ENCODE measurements around the gene XDH. TPM values are rescaled to one million over a fixed set of nuclear protein-coding genes. Genes with fewer than 3 reads are reported as not detected.
A peak's percentile ranks its signal among the peaks of the same experiment; 100 is the strongest.

Gene XDH
- 0.59 and 1.3 TPM in 2 replicates for total RNA-seq (2014; rRNA removed; shearing (Covaris generic))

DNA sequence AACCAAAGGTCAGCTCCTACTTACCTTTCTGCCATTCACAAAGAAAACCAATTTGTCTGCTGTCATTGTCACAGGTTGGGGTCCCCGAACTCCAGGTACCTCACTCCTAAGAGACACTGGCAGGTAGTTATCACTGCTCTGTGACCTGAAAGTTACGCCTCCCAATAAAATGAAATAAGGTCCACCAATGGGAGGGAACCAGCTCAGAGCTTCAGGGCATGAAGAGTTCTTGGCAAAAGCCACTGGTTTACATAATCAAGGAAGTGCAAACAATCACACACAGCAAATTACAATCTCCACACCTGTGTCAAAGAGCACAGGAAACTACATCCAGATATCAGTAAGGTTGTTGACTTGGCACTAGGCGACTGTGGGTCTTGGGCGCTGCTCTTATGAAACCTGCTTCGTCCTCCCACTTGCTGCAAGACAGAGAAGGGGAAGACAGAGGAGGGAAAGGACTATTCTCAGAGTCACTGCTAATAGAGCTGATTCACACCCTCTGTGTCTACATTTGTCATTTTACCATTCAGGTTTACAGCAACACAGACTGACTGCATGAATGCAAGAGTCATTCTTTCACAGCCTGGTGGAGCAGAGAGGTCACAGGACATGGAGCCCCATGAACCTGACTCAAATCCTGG is at the start of gene XDH:
XDH (minus strand) TSS at position 142 of the 641 bp plus-strand sequence; CDS start at position 66, 76 bp downstream.
- H3K27me3 ChIP-seq (ENCODE audit: control insufficient read depth, insufficient read depth, low read length), result no peaks in the 10 kb centered on the region
- no peak for DNase-seq
- H3K4me3 ChIP-seq (ENCODE audit: insufficient read depth, low read depth, low read length), result no peak within 1 kb of the TSS
- no peaks in the 10 kb centered on the region for H3K36me3 ChIP-seq (replicated peaks; ENCODE audit: control insufficient read depth, insufficient read depth, low read length)

DNA sequence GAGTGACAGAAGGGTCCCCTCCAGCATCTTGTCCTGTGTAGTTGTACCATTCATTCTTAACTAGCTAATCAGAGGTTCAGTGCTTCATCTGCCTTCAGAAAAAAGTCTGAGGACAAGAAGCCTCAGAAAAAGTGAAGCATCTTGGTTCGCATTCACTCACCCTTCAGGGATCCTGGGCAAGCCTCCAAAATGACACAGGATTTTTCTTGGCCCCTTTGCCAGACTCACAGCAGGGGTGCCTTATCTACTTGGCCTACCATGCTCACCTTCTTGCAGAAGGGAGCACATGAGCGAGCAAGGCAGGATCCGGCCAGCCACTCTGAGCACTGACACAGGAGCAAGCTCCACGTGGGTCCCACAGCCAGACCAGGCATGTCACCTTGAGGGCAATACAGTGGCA is 43.1 kb upstream of the XDH start:
- no peaks in the 10 kb centered on the region for H3K27me3 ChIP-seq (ENCODE audit: control insufficient read depth, insufficient read depth, low read length)
- DNase-seq, result no peak
- no peak overlapping the region for H3K4me3 ChIP-seq (ENCODE audit: insufficient read depth, low read depth, low read length)
- no peaks in the 10 kb centered on the region for H3K36me3 ChIP-seq (replicated peaks; ENCODE audit: control insufficient read depth, insufficient read depth, low read length)

DNA sequence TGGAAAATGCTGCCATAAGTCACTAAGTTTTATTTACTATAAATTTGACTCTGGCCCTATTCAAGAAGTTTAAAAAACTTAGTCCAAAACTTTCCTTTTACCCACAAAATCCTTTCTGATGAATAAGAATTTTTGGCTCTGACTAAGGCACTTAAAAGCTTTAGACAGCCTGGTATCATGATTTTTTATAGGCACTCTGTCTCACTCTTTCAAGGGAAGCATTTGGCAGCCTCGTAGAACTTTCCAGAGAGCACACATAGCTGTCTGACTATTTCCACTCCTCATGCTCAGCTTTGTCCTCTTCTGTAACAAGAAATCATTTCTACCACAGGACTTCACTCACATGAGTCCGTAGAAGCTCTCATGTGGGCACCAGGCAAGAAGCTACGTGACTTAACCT is 32.3 kb upstream of the XDH start:
- no peaks in the 10 kb centered on the region for H3K27me3 ChIP-seq (ENCODE audit: control insufficient read depth, insufficient read depth, low read length)
- no peaks in the 10 kb centered on the region for H3K36me3 ChIP-seq (replicated peaks; ENCODE audit: control insufficient read depth, insufficient read depth, low read length)
- DNase-seq, result no peak
- H3K4me3 ChIP-seq (ENCODE audit: insufficient read depth, low read depth, low read length), result no peak overlapping the region

DNA sequence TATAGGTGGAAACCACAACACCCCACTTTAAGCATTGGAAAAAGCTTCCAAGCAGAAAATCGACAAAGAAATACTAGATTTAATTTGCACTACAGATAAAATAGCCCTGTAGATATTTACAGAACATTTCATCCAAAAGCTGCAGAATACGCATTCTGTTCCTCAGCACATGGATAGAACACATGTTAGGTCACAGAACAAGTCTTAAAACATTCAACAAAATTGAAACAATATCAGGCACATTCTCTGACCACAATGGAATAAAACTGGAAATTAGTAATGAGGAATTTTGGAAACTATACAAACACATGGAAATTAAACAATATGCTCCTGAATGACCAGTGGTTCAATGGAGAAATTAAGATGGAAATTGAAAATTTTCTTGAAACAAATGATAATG is 27.8 kb upstream of the XDH start:
- DNase-seq, result no peak
- Histone ChIP-seq H3K27me3 (ENCODE audit: control insufficient read depth, insufficient read depth, low read length) (no peaks in the 10 kb centered on the region), H3K4me3 (ENCODE audit: insufficient read depth, low read depth, low read length) (no peak overlapping the region), H3K36me3 (replicated peaks; ENCODE audit: control insufficient read depth, insufficient read depth, low read length) (no peaks in the 10 kb centered on the region)

DNA sequence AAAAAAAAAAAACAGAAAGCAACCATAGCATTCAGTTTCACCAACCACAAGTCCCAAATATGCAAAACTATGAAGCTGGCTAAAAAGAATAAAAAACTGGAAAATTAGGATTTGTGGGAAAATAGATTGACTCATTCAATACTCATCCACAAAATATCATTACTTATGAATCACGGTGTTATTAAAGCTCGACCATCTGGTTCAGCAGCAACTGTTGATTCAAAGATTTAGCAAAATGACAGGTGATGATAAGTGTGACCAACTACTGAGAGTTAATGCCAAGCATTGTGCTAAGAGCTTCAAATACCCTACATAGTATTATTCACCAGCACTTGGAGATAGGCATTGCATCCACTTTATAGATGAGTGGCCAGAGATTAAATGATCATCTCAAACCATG is 26.2 kb upstream of the XDH start:
- Histone ChIP-seq H3K4me3 (ENCODE audit: insufficient read depth, low read depth, low read length) (no peak overlapping the region), H3K27me3 (ENCODE audit: control insufficient read depth, insufficient read depth, low read length) (no peaks in the 10 kb centered on the region), H3K36me3 (replicated peaks; ENCODE audit: control insufficient read depth, insufficient read depth, low read length) (no peaks in the 10 kb centered on the region)
- no peak for DNase-seq

DNA sequence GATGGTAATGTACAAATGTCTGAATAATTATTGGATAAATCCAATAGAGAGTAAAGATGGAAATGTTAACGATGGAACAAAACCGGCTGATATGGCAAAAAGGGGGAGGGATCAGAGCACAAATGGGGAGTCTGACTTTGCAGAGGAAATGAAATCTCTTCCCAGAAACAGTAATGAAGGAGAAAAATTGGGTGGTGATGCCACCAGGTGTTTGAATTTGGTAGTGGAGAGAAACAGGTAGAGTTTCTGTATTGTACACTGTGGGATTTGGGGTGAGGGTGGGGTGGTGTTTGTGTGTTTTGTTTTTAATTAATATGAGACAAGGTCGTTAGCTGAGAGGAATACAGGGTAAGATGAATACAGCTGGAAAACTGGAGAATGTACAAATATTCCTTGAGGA is 20.4 kb upstream of the XDH start:
- H3K27me3 ChIP-seq (ENCODE audit: control insufficient read depth, insufficient read depth, low read length), result no peaks in the 10 kb centered on the region
- peak; percentile 48 for DNase-seq
- H3K36me3 ChIP-seq (replicated peaks; ENCODE audit: control insufficient read depth, insufficient read depth, low read length), result no peaks in the 10 kb centered on the region
- no peak overlapping the region for H3K4me3 ChIP-seq (ENCODE audit: insufficient read depth, low read depth, low read length)

DNA sequence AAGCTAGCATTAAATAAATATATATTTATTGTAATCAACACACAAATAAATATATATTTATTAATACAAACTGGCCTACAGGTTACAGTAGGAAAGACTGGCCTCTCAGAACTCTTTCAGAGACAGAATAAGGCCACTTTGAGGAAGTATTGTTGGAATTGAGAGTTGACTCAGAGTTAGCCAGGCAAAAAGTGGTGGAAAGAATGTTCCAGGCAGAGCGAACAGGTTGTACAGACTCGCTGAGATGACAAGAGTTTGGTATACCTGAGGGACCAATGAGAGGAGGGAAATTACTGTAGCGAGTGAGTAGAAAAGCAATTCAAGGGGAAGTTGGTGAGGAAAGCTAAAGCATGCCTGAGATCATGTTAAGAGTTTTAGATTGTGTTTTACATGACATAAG is 19.0 kb upstream of the XDH start:
- no peak overlapping the region for H3K4me3 ChIP-seq (ENCODE audit: insufficient read depth, low read depth, low read length)
- DNase-seq, result no peak

DNA sequence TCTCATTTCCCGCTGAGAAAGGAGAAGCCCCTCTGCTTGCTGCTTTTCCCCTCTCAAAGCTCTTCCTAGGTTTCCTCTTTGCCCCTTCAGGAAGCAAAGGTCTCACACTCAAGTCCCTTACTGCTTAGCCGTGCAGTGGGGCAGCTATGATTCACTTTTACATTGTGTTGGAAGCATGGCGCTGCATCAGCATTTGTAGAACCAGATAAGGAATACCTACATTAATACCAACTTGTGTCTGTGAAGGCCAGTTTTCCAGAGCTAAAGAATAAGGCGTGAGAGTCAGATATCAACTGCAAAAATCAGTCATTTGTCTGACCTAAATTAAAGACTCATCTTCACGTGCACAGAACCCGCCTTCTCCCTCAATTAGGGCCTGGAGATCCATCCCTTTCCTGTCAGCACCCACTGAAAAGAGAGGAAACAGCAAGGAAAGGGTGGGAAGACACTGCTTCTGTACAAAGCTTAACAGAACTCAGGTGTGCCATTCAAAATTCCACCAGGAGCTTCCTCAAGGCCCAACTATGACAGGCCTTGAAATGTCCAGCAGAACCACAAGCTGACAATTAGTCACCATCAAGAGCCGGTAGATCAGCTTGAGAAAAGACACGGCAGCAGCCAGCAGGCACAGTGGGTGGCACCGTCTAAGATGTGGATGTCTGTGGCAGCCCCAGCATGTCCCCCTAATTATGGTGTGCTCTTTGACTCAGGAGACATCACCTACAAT is 16.1 kb upstream of the XDH start:
- H3K4me3 ChIP-seq (ENCODE audit: insufficient read depth, low read depth, low read length), result no peak overlapping the region
- no peaks in the 10 kb centered on the region for H3K27me3 ChIP-seq (ENCODE audit: control insufficient read depth, insufficient read depth, low read length)
- H3K36me3 ChIP-seq (replicated peaks; ENCODE audit: control insufficient read depth, insufficient read depth, low read length), result no peaks in the 10 kb centered on the region
- no peak for DNase-seq

More for the DNA sequence above, 19.0 kb upstream of the XDH start:
- no peaks in the 10 kb centered on the region for H3K36me3 ChIP-seq (replicated peaks; ENCODE audit: control insufficient read depth, insufficient read depth, low read length)
- no peaks in the 10 kb centered on the region for H3K27me3 ChIP-seq (ENCODE audit: control insufficient read depth, insufficient read depth, low read length)

DNA sequence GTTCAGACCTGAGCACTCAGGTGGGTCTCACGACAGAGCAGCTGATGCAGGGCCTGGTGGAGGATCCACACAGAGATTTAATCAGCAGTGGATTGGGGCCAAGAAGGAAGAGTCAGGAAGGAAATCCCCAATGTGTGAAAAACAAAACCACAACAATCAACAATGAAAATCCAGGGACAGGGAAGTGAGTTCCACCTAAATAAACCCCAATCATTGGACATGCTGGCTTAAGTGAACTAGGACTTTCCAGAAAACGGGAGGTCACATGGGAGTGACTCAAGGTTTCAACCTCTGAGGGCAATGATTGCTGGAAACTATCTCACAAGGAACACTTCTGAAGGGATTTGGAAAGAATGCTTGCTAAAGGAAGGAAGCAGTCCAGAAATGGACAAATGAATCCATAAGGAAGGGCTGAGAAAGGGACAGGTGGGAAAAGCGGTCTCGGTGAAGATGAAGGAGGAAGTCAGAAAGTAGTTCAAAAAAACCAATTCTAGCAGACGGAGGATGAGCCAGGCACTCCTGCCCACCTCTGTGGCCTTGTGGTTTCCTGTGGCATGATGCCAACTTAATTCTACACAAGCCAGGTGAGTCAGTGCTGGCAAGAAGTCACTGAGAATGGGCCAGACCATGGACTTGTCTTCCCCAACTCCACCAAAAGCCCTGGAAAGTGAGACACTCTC is 15.4 kb upstream of the XDH start:
- H3K4me3 ChIP-seq (ENCODE audit: insufficient read depth, low read depth, low read length), result no peak overlapping the region
- H3K27me3 ChIP-seq (ENCODE audit: control insufficient read depth, insufficient read depth, low read length), result no peaks in the 10 kb centered on the region
- no peaks in the 10 kb centered on the region for H3K36me3 ChIP-seq (replicated peaks; ENCODE audit: control insufficient read depth, insufficient read depth, low read length)
- no peak for DNase-seq

DNA sequence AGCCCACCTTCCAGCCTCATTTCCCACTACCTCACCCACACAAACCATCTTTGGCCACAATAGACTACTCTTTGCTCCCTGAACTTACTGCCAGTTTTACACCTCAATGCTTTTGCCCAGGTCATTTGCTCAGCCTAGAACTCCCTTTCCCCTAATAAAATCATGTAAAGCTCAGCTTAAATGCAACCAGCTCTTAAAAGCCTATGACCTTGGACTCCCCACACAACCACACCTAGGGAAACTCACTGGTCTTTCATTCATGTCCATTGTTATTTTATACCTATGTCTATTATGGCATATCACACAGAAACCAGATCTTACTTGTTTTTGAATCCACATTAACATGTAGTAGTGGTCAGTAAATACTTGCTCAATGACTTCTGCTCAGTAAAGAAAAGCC is 14.5 kb upstream of the XDH start:
- no peak overlapping the region for H3K4me3 ChIP-seq (ENCODE audit: insufficient read depth, low read depth, low read length)
- no peaks in the 10 kb centered on the region for H3K36me3 ChIP-seq (replicated peaks; ENCODE audit: control insufficient read depth, insufficient read depth, low read length)
- DNase-seq, result no peak
- H3K27me3 ChIP-seq (ENCODE audit: control insufficient read depth, insufficient read depth, low read length), result no peaks in the 10 kb centered on the region

DNA sequence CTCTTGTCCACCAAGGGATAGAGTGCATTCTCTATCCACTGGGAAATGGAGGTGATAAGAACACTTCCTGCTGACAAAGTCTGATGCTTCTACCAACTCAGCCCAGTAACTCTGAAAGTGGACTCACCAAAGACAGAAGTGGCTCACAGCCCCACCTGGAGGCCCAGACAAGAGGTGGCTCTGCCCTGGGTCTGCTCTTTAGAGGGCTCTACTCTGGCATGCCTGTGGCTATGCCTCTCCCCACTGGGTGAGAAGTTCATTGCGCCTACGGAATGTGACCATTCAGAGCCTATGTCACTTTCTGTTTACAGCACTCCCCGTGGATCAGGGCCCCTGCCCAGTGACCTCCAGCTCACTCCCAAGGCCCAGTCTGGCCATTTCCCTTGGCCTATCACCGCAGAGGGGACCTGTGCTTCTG is 13.5 kb upstream of the XDH start:
- DNase-seq, result peak; percentile 32
- H3K36me3 ChIP-seq (replicated peaks; ENCODE audit: control insufficient read depth, insufficient read depth, low read length), result no peaks in the 10 kb centered on the region
- no peaks in the 10 kb centered on the region for H3K27me3 ChIP-seq (ENCODE audit: control insufficient read depth, insufficient read depth, low read length)
- H3K4me3 ChIP-seq (ENCODE audit: insufficient read depth, low read depth, low read length), result no peak overlapping the region

DNA sequence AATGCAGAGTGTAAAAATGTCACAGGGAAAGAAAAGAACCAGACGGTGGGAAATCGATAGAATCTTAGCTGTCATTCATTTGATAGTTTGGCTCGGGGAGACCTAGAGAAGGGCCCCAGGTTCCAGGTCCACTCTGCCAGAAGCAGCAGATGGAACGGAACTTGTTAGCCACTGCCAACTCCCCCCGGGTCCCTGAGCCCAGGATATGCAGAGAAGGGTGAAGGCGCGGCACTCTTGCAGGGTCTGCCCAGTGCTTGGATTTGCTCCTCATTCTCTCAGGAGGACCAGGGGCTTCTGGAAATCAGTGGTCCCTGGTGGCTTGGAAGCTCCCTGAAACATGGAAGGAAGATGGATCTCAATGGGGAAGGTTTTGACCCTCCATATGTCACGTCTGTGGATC is 11.6 kb upstream of the XDH start:
- H3K36me3 ChIP-seq (replicated peaks; ENCODE audit: control insufficient read depth, insufficient read depth, low read length), result no peaks in the 10 kb centered on the region
- no peaks in the 10 kb centered on the region for H3K27me3 ChIP-seq (ENCODE audit: control insufficient read depth, insufficient read depth, low read length)
- no peak overlapping the region for H3K4me3 ChIP-seq (ENCODE audit: insufficient read depth, low read depth, low read length)
- DNase-seq, result no peak

DNA sequence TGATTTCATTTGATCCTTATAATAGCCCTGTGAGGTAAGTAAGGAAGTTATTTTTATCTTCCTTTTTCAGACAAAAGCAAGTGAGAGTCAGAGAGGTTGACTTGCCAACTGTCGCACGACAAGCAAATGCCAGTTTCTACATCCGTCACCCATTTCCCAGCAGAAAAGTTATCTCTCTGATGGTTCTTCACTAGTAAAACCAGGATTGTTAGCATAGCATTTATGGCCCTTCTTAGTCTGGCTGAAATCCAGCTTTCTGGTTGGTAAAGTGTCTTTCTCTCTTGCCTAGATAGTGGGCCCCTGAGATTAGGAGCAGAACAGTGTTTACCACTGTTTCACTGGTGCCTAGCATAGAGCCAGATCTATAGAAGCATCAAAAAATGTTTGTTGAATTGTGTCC is 7.1 kb upstream of the XDH start:
- Histone ChIP-seq H3K27me3 (ENCODE audit: control insufficient read depth, insufficient read depth, low read length) (no peaks in the 10 kb centered on the region), H3K4me3 (ENCODE audit: insufficient read depth, low read depth, low read length) (no peak overlapping the region), H3K36me3 (replicated peaks; ENCODE audit: control insufficient read depth, insufficient read depth, low read length) (no peaks in the 10 kb centered on the region)
- no peak for DNase-seq

DNA sequence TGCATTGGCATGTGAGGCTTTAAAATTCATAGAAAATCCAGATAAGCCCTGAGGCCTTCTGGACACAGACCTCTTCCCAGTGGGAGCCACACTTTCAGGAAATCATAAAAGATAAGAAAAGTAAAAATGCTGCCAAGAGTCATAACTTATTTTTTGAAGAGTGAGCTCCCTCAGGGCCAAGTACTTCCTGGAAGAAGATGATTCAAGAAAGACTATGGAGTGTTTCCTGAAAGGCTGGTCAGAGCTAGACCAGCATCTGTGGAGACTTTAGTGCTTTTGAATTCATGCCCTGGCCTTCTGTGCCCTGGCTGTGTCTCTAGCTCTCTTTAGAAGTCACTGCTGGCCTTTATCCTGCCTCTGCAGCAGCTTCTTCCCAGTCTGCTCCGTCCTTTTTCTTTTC is 6.4 kb upstream of the XDH start:
- DNase-seq, result no peak
- Histone ChIP-seq H3K36me3 (replicated peaks; ENCODE audit: control insufficient read depth, insufficient read depth, low read length) (no peaks in the 10 kb centered on the region), H3K27me3 (ENCODE audit: control insufficient read depth, insufficient read depth, low read length) (no peaks in the 10 kb centered on the region), H3K4me3 (ENCODE audit: insufficient read depth, low read depth, low read length) (no peak overlapping the region)

DNA sequence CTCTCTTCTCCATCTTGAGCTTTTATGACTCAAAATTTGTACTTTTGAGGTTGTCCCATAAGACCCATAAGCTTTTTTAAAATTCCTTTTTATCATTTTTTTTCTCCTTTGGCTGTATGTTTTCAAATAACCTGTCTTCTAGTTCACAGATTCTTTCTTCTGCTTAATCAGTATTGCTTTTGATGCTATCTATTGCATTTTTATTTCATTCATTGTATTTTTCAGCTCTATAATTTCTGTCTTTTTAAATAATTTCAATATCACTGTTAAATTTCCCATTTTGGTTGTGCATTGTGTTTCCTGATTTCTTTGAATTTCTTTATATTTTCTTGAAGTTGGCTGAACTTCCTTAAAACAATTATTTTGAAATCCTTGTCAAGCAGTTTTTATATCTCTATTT is 4.8 kb upstream of the XDH start:
- no peaks in the 10 kb centered on the region for H3K27me3 ChIP-seq (ENCODE audit: control insufficient read depth, insufficient read depth, low read length)
- no peak for DNase-seq
- no peaks in the 10 kb centered on the region for H3K36me3 ChIP-seq (replicated peaks; ENCODE audit: control insufficient read depth, insufficient read depth, low read length)
- H3K4me3 ChIP-seq (ENCODE audit: insufficient read depth, low read depth, low read length), result no peak overlapping the region
